Endodermal cell (in vitro differentiated cells): ENCODE data around the gene ZNF804A. TPM values are rescaled to one million over a fixed set of nuclear protein-coding genes. Genes with fewer than 3 reads are reported as not detected.

ENCODE experiments used
- DNase-seq: peaks from one replicate; pipeline ENCODE4 v3.0.0-alpha.2; 2017
- H3K27ac ChIP-seq: 2 replicates; pipeline ENCODE4 v1.5.1; 2013; ENCODE audit warnings: mild to moderate bottlenecking, low read depth, low read length, moderate library complexity
- H3K27me3 ChIP-seq: 2 replicates; pipeline ENCODE4 v1.6.1; 2013; ENCODE audit warnings: mild to moderate bottlenecking, low read length, moderate library complexity; ENCODE audit not compliant: insufficient read depth, control insufficient read depth, poor library complexity, severe bottlenecking
- H3K36me3 ChIP-seq: 2 replicates; pipeline ENCODE4 v1.7.0; 2013; ENCODE audit warnings: mild to moderate bottlenecking, low read length, moderate library complexity; ENCODE audit not compliant: control insufficient read depth, insufficient read depth
- H3K4me1 ChIP-seq: one replicate; pipeline ENCODE4 v1.7.0; 2013; ENCODE audit warnings: low read length; ENCODE audit not compliant: control insufficient read depth, insufficient read depth
- H3K4me3 ChIP-seq: 2 replicates; pipeline ENCODE4 v1.5.1; 2013; ENCODE audit warnings: mild to moderate bottlenecking, low read length, moderate library complexity
- H3K9ac ChIP-seq: 2 replicates; pipeline ENCODE4 v1.6.1; 2013; ENCODE audit warnings: mild to moderate bottlenecking, low read length, moderate library complexity; ENCODE audit not compliant: poor library complexity, severe bottlenecking; ENCODE audit errors: extremely low read depth
- H3K9me3 ChIP-seq: 2 replicates; pipeline ENCODE4 v1.6.1; 2013; ENCODE audit warnings: mild to moderate bottlenecking, low read length, moderate library complexity; ENCODE audit not compliant: control insufficient read depth
- H3K27ac Mint-ChIP-seq: 2 replicates; pipeline ENCODE4 v1.8.0; 2020; ENCODE audit warnings: mixed read lengths
- H3K27me3 Mint-ChIP-seq: 2 replicates; pipeline ENCODE4 v1.8.0; 2021; ENCODE audit warnings: mild to moderate bottlenecking, mixed read lengths; ENCODE audit not compliant: insufficient read depth
- H3K36me3 Mint-ChIP-seq: 2 replicates; pipeline ENCODE4 v1.8.0; 2020; ENCODE audit warnings: low read depth, mixed read lengths
- H3K4me1 Mint-ChIP-seq: 2 replicates; pipeline ENCODE4 v1.8.0; 2020; ENCODE audit warnings: mixed read lengths
- H3K4me3 Mint-ChIP-seq: 2 replicates; pipeline ENCODE4 v1.8.0; 2020; ENCODE audit warnings: mild to moderate bottlenecking, moderate library complexity, mixed read lengths
- H3K9me3 Mint-ChIP-seq: 2 replicates; pipeline ENCODE4 v1.8.0; 2020; ENCODE audit warnings: mild to moderate bottlenecking, mixed read lengths
- CTCF ChIP-seq: fragments of 200-600 bp; sonication (generic); conservative IDR thresholded peaks from 2 replicates; pipeline ENCODE4 v1.5.0; 2021; ENCODE audit warnings: antibody characterized with exemption, mild to moderate bottlenecking
- WGBS, 2 experiments: methylation state at CpG; one replicate each; pipeline versions ENCODE4 v1.1.5 to v1.1.7; 2013; ENCODE audit warnings: missing lambda C conversion rate in 2 of 2, mixed read lengths in 1 of 2; ENCODE audit not compliant: insufficient coverage in 1 of 2, insufficient read length in 1 of 2; 5-methylcytosine and 5-hydroxymethylcytosine counted together
- total RNA-seq, 2 donors: library from RNA; stranded (reverse); fragmentation: NEBNext Ultra II Directional in 1 of 2; extraction: Animal tissue kit (Norgen Biotek cat#: 25700) in 1 of 2; gene quantifications; 2 replicates in 1 of 2; 3 replicates in 1 of 2; pipeline ENCODE4 v1.2.1, GENCODE V29; 2021

ZNF804A gene
- total RNA-seq, 2 donors from 2014 or later = 0.15 TPM; not detected in 1

GRCh38 chr2:184780384-184780783 is 182.1 kb downstream of the ZNF804A start:
- H3K9me3 Mint-ChIP-seq = no peaks in the 10 kb centered on the region

GRCh38 chr2:184780944-184781343 is 182.6 kb downstream of the ZNF804A start:
- Histone ChIP-seq H3K36me3 (no peaks in the 10 kb centered on the region), H3K27ac (no peak overlapping the region), H3K9ac (no peak overlapping the region), H3K4me1 (peaks cover 6% of the 10 kb centered on the region), H3K4me3 (no peak overlapping the region), H3K27me3 (no peaks in the 10 kb centered on the region), H3K9me3 (no peaks in the 10 kb centered on the region)
- no peak for TF ChIP-seq CTCF
- Mint-ChIP-seq H3K4me3 (no peak overlapping the region), H3K27ac (no peak overlapping the region), H3K27me3 (no peaks in the 10 kb centered on the region), H3K36me3 (no peaks in the 10 kb centered on the region), H3K4me1 (peaks cover 8% of the 10 kb centered on the region), H3K9me3 (no peaks in the 10 kb centered on the region)
- 89 to 92% methylated on average over 1 to 2 of the region's 2 CpGs for WGBS, 2 experiments
- DNase-seq = no peak

More at GRCh38 chr2:184780384-184780783, 182.1 kb downstream of the ZNF804A start:
- H3K36me3 Mint-ChIP-seq = no peaks in the 10 kb centered on the region
- H3K4me1 Mint-ChIP-seq = peaks cover 8% of the 10 kb centered on the region
- H3K36me3 ChIP-seq = no peaks in the 10 kb centered on the region
- H3K9me3 ChIP-seq = no peaks in the 10 kb centered on the region
- no peak for DNase-seq
- no peak for TF ChIP-seq CTCF
- H3K27me3 ChIP-seq = no peaks in the 10 kb centered on the region
- 100% methylated on average over 1 of the region's 1 CpG; no CpG with 5 or more reads in 1 of the 2 experiments for WGBS, 2 experiments
- H3K4me3 ChIP-seq = no peak overlapping the region
- H3K4me3 Mint-ChIP-seq = no peak overlapping the region
- H3K27ac Mint-ChIP-seq = no peak overlapping the region
- no peak overlapping the region for H3K27ac ChIP-seq
- peaks cover 6% of the 10 kb centered on the region for H3K4me1 ChIP-seq
- no peaks in the 10 kb centered on the region for H3K27me3 Mint-ChIP-seq
- H3K9ac ChIP-seq = no peak overlapping the region

- H3K4me3 Mint-ChIP-seq = no peak overlapping the region
- Histone ChIP-seq H3K36me3 (no peaks in the 10 kb centered on the region), H3K27me3 (no peaks in the 10 kb centered on the region), H3K9me3 (no peaks in the 10 kb centered on the region), H3K27ac (no peak overlapping the region), H3K4me1 (peaks cover 6% of the 10 kb centered on the region), H3K4me3 (no peak overlapping the region), H3K9ac (no peak overlapping the region)
- no peaks in the 10 kb centered on the region for H3K36me3 Mint-ChIP-seq
- no peaks in the 10 kb centered on the region for H3K9me3 Mint-ChIP-seq
- peaks cover 8% of the 10 kb centered on the region for H3K4me1 Mint-ChIP-seq
- TF ChIP-seq CTCF = no peak
- 81 to 83% methylated on average over 1 to 2 of the region's 3 CpGs for WGBS, 2 experiments
- no peaks in the 10 kb centered on the region for H3K27me3 Mint-ChIP-seq
- no peak overlapping the region for H3K27ac Mint-ChIP-seq
- DNase-seq = no peak
These were observed 185.2 kb downstream of the ZNF804A start for GRCh38 chr2:184783576-184783975.
